ENCODE data around the gene SFT2D1.

- TF ChIP-seq EZH2 (IDR thresholded peaks at IDR 0.05; ENCODE audit: insufficient read depth, poor library complexity, severe bottlenecking) (no peak), EZH2phosphoT487 (IDR thresholded peaks at IDR 0.05; ENCODE audit: insufficient read depth, low read depth) (no peak)
Observed at GRCh38 chr6:166314454-166314853, 27.9 kb downstream of the SFT2D1 start.
